Keratinocyte (primary cell): Measurements from ENCODE around the gene DCP1A. TPM values are rescaled to one million over a fixed set of nuclear protein-coding genes. Genes with fewer than 3 reads are reported as not detected.
"Not testable (repeated sequence)": the region's sequence is repeated elsewhere in the genome, so short reads cannot be mapped to it uniquely, and the experiment has no call there.

Experiments used
- DNase-seq: peaks from one replicate; pipeline ENCODE4 v3.0.0-alpha.2; 2011; ENCODE audit warnings: low read depth, missing footprints, low spot score
- FAIRE-seq: peaks from 2 replicates; lab custom pipeline; 2011; peaks lifted over from hg19 to GRCh38; lab: Jason Lieb, UNC
- H2AFZ ChIP-seq: 2 replicates; pipeline ENCODE4 v1.6.0; 2012; ENCODE audit warnings: low read length, control low read depth, inconsistent platforms; ENCODE audit not compliant: control insufficient read depth
- H3K27ac ChIP-seq: 2 replicates; pipeline ENCODE4 v1.5.1; 2011; ENCODE audit warnings: low read length; ENCODE audit not compliant: control insufficient read depth, insufficient read depth
- H3K27me3 ChIP-seq: 3 replicates; pipeline ENCODE4 v1.6.0; 2011; ENCODE audit warnings: low read length; ENCODE audit not compliant: control insufficient read depth, insufficient read depth; ENCODE audit errors: extremely low read depth
- H3K36me3 ChIP-seq, 2 experiments: 2 replicates in 1 of 2; 3 replicates in 1 of 2; pipeline ENCODE4 v1.5.1; 2011; ENCODE audit warnings: low read length in 2 of 2, mild to moderate bottlenecking in 1 of 2; ENCODE audit not compliant: control insufficient read depth in 2 of 2, insufficient read depth in 2 of 2; ENCODE audit errors: extremely low read depth in 1 of 2
- H3K4me1 ChIP-seq: 3 replicates; pipeline ENCODE4 v1.5.1; 2011; ENCODE audit warnings: low read length; ENCODE audit not compliant: control insufficient read depth, insufficient read depth; ENCODE audit errors: extremely low read depth
- H3K4me2 ChIP-seq: 3 replicates; pipeline ENCODE4 v1.6.0; 2011; ENCODE audit warnings: low read depth, low read length; ENCODE audit not compliant: control insufficient read depth, insufficient read depth; ENCODE audit errors: extremely low read depth
- H3K4me3 ChIP-seq, 3 experiments: fragments of 200-600 bp in 1 of 3; sonication (generic) in 1 of 3; 2 replicates in 2 of 3; 3 replicates in 1 of 3; pipeline ENCODE4 v1.5.1; 2011 to 2016; ENCODE audit warnings: low read length in 3 of 3, mild to moderate bottlenecking in 3 of 3, control low read depth in 2 of 3, inconsistent platforms in 1 of 3, low read depth in 1 of 3, mixed read lengths in 1 of 3, mixed run types in 1 of 3, moderate library complexity in 1 of 3; ENCODE audit not compliant: control insufficient read depth in 2 of 3, insufficient read depth in 2 of 3; ENCODE audit errors: extremely low read depth in 1 of 3
- H3K79me2 ChIP-seq: 2 replicates; pipeline ENCODE4 v1.6.0; 2012; ENCODE audit warnings: low read length; ENCODE audit not compliant: control insufficient read depth, insufficient read depth
- H3K9ac ChIP-seq: 3 replicates; pipeline ENCODE4 v1.6.0; 2011; ENCODE audit warnings: low read length; ENCODE audit not compliant: control insufficient read depth, insufficient read depth; ENCODE audit errors: extremely low read depth
- H3K9me1 ChIP-seq: 3 replicates; pipeline ENCODE4 v1.6.0; 2011; ENCODE audit warnings: low read length; ENCODE audit not compliant: control insufficient read depth, insufficient read depth; ENCODE audit errors: extremely low read depth
- H3K9me3 ChIP-seq: 2 replicates; pipeline ENCODE4 v1.5.1; 2012; ENCODE audit warnings: low read depth, low read length; ENCODE audit not compliant: control insufficient read depth
- H4K20me1 ChIP-seq: 3 replicates; pipeline ENCODE4 v1.6.0; 2011; ENCODE audit warnings: low read length; ENCODE audit not compliant: control insufficient read depth, insufficient read depth; ENCODE audit errors: extremely low read depth
- CTCF ChIP-seq, 3 experiments: IDR thresholded peaks in 1 of 3; conservative IDR thresholded peaks in 1 of 3; optimal IDR thresholded peaks in 1 of 3; 2 replicates in 2 of 3; 3 replicates in 1 of 3; pipeline versions ENCODE3 to v1.5.1; 2011; ENCODE audit warnings: low read length in 3 of 3, mild to moderate bottlenecking in 3 of 3, moderate library complexity in 2 of 3, control low read depth in 1 of 3, inconsistent platforms in 1 of 3; ENCODE audit not compliant: insufficient read depth in 2 of 3; ENCODE audit errors: extremely low read depth in 1 of 3
- EZH2 ChIP-seq: IDR thresholded peaks from one replicate; pipeline ENCODE4 v1.6.1; 2012; ENCODE audit warnings: inconsistent platforms, mild to moderate bottlenecking, low read length, moderate library complexity
- dilution Hi-C: fragments of 300-500 bp; cut with MboI; formaldehyde crosslinking; loops from one replicate; pipeline ENCODE4 v1.7.0; 2020; ENCODE audit warnings: low sequenced_read_pairs; ENCODE audit not compliant: extremely low pct_ligation_motif_present
- polyA plus RNA-seq, 5 experiments: library from polyadenylated mRNA; depleted of rRNA in 3 of 5; stranded (reverse) in 3 of 5; stranded (forward) in 1 of 5; unstranded in 1 of 5; fragments of >200 nt; gene quantifications; 1 replicate in 1 of 5; 2 replicates in 3 of 5; 3 replicates in 1 of 5; pipeline versions ENCODE4 v1.2.1 to v1.2.3, GENCODE V29; 2011 to 2012; ENCODE audit warnings: missing spikeins in 2 of 5, low read depth in 1 of 5, low replicate concordance in 1 of 5

Gene DCP1A
- polyA plus RNA-seq, 1 donor (not counting 4 experiments of a cell fraction or from before 2014, with no cell fraction given), result 15.0 TPM

GRCh38 chr3:53300826-53301225, 46.5 kb downstream of the DCP1A start:
- H2AFZ ChIP-seq, result no peak overlapping the region
- H3K4me2 ChIP-seq, result no peak overlapping the region
- TF ChIP-seq CTCF (optimal IDR thresholded peaks at IDR 0.05 in 1 of 3, IDR thresholded peaks at IDR 0.05 in 1 of 3, conservative IDR thresholded peaks at IDR 0.05 in 1 of 3; ENCODE audit: extremely low read depth in 1 of 3, insufficient read depth in 2 of 3, low read length in 3 of 3) (no peak), EZH2 (no peak)
- H3K27ac ChIP-seq, result no peak overlapping the region
- no peaks in the 10 kb centered on the region for H3K27me3 ChIP-seq
- no peaks in the 10 kb centered on the region for H3K79me2 ChIP-seq
- H3K9me3 ChIP-seq, result no peaks in the 10 kb centered on the region
- dilution Hi-C loops, result no loop called here
- H3K9ac ChIP-seq, result no peak overlapping the region
- no peak overlapping the region for H3K4me3 ChIP-seq
- H4K20me1 ChIP-seq, result no peaks in the 10 kb centered on the region
- peaks cover 0 to 5% of the 10 kb centered on the region in 2 experiments for H3K36me3 ChIP-seq
- H3K9me1 ChIP-seq, result no peaks in the 10 kb centered on the region
- H3K4me1 ChIP-seq, result no peaks in the 10 kb centered on the region
- no peak for FAIRE-seq
- no peak for DNase-seq

- DNase-seq, H3K9me3 ChIP-seq, H4K20me1 ChIP-seq, H3K36me3 ChIP-seq, H3K27me3 ChIP-seq, H3K9me1 ChIP-seq, H2AFZ ChIP-seq, H3K4me1 ChIP-seq, dilution Hi-C loops, H3K4me3 ChIP-seq, H3K4me2 ChIP-seq, H3K9ac ChIP-seq, H3K27ac ChIP-seq, H3K79me2 ChIP-seq: not testable (repeated sequence)
- FAIRE-seq, result peak; percentile 90
- peak in 2 of 3 experiments; percentile 52 to 84 for TF ChIP-seq CTCF (optimal IDR thresholded peaks at IDR 0.05 in 1 of 3, IDR thresholded peaks at IDR 0.05 in 1 of 3, conservative IDR thresholded peaks at IDR 0.05 in 1 of 3; ENCODE audit: extremely low read depth in 1 of 3, insufficient read depth in 2 of 3, low read length in 3 of 3)
Observed at GRCh38 chr3:53299611-53300023, 47.7 kb downstream of the DCP1A start.
